Stimulated activated CD4-positive, alpha-beta T cell treated with anti-CD3 and anti-CD28 coated beads, Interleukin-12 subunit alpha, Interleukin-12 subunit beta, amount 100 ng/mL, for 48 hours (primary cell): ENCODE results near the gene TEAD1.
A peak's percentile ranks its signal among the peaks of the same experiment; 100 is the strongest.

ENCODE experiments used
- DNase-seq, 3 donors: peaks; one replicate each; pipeline ENCODE4 v3.0.0-alpha.2; 2020; ENCODE audit warnings: low read depth in 2 of 3, low spot score in 1 of 3

TEAD1 gene

DNA sequence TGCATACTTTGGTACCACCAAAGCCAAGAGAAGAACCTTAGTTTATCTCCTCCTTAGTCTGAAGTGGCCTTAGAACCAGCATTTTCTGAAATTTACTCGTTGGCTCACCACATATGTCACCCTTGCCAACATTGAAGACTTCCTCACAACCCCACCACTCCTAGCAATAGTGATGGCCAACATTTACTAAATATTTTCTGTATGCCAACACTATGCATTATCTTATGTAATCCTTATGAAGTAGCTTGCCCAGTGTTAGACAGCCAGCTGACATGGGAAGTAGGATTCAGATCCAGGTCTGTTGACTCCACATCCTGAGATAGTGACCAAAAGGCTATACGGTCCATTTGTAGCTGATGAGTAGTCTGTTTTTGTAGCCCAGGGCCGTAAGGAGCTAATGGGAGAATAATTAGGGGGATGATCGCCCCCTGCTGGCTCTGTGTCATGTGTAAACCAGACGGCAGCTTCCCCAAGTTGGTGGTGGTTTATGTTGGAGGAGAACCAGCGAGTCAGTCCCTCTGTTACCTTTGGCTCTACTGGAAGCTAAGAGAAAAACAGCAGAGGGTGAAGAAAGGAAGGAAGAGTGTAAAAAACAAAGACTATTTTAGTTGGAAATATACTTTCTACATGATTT, 214.4 kb downstream of the TEAD1 start:
- peak; percentile 24 to 54 (median 54) for DNase-seq

DNA sequence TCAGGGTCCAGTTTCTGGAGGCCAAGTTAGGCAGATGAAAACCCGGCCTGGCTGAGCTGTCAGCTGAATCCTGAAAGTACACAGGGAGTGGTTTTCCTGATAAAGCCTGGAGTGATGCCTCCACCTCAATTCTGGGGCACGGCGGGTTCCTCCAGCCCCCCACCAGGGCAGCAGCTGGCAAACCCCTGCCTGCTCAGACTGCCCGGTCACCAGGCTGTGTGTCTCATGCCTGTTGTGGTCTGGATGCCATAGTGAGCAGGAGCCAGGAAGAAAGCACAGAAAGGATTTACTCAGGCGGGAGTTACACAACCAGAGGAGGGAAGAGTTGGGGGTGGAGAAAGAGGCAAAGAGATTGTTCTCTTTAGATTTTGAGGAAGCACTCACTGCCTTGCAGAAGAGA, 215.0 kb downstream of the TEAD1 start:
- DNase-seq: no peak

DNA sequence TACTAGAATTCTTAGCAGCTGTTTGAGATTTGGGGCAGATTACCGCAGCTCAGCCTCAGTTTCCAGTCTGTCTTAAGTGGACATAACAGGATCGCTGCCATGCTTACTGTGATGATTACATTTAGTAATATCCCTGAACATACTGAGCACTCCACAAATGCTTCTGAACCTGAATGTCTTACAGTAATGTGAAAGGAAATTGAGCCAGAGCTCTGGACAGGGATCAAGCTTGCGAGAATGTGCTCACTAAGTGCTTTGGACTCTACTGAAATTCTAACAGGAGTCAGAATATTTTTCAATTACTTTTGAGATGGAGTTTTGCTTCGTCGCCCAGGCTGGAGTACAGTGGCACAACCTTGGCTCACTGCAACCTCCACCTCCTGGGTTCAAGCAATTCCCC, 216.3 kb downstream of the TEAD1 start:
- no peak for DNase-seq

DNA sequence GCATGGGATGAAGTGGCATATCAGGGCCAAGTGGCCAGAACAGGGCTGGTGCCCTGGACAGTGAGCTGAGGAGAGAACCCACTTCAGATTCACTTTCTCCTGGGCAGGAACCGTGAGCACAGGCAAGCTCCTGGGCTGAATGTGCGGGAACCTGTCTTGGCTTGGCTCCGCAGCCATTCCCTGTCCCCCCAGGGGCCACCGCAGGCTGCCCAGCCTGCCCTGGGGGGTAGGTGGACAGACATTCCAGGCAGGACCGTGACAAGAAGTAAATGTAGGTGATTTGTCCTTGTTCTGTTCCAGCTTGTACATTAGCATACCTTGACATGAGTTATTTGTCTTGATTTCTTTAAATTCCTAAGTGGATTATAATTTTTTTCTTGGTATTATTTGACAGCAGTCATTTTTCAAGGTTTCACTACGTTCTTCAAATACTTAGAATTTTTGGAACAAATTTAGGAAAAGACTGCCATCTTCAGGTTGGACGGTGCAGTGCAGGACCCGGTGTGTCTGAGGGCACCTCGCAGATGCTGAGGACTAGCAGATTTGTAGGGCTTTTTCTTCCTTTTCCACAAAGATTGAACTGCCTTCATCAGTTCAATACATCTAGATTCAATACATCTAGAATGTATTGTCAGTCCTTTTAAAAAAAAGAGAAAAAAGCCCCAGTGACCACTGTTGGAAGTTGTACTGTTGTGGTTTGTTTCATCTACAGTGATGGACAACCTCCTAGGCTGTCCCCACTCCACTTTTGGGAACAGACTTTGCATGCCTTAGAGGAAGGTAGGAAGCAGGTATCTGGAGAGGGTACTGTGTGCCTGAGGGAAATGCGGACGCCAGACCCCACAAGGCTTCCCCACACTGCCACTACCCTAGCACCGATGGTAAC, 219.8 kb downstream of the TEAD1 start:
- DNase-seq: peak; percentile 19 to 68 (median 22)

DNA sequence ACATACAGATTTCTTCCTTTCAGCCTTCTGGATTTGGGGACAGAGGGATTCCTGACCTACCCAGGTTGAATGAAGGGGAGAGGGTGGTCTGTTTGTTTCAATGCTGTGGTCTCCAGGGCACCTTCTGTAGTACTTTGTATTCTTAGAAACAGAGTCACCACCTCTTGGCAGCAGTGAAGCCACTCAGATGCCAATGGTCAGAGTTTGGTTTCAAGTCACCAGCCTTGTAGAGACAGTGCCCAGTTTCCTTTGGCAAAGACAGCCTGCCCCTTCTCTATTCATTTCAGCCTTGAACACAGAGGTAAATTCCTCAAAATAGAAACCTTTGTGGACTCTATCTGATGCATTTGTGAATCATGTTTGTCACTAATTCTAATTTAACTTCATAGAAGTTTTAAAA, 223.2 kb downstream of the TEAD1 start:
- DNase-seq: no peak

DNA sequence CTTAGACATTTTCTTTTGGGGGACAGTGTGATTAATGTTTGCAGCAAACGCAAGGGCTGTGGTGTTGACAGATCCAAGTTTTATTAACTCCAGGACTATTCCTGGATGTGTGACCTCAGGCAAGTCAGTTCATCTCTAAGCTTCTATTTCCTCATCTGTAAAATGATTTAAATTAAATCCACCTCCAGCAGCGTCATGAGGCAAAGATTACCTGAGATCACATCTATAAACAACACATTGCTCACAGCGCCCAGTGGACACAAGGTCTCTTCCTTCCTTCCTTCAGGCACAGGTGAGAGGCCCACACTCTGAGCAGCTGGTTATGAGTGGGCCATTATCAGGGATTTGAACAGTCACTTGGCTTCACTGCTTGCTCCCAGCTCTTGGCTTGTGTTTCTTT, 223.6 kb downstream of the TEAD1 start:
- DNase-seq: no peak

DNA sequence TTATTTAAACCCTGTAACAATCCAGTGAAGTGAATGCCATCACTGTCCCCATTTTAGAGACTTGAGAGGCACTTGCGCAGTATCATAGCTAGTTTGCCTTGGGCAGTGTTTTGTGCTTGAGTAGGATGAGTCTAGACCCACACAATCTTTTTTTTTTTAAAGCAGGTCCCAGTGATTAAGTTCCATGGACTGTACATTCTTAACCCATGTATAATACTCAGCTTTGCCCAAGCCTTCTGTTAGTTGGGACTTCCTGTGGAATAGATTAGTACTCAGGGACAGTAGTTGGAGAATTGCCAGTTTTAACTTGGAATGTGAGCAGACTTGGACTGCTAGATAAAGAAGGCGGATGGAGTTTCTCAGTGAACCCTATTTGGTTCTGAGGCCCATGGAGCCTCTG, 226.3 kb downstream of the TEAD1 start:
- no peak for DNase-seq

DNA sequence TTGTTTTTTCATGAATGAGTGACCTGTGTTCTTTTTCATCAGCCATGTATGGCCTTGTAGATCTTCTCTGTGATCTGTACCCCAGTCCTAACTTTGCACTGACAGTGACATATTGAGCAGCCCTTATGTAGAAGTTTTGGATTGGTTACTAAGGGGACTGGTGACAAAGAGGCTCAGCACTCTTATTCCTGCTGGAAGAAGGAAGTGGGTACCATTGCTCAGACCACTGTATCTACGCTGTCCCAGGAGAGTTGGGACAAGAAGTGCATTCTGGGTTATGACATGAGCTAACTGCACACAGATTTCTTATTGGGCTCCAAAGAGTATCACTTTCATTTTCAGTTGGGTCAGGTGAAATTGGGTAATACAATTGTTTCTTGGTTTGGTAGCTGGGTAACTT, 227.1 kb downstream of the TEAD1 start:
- DNase-seq: no peak

DNA sequence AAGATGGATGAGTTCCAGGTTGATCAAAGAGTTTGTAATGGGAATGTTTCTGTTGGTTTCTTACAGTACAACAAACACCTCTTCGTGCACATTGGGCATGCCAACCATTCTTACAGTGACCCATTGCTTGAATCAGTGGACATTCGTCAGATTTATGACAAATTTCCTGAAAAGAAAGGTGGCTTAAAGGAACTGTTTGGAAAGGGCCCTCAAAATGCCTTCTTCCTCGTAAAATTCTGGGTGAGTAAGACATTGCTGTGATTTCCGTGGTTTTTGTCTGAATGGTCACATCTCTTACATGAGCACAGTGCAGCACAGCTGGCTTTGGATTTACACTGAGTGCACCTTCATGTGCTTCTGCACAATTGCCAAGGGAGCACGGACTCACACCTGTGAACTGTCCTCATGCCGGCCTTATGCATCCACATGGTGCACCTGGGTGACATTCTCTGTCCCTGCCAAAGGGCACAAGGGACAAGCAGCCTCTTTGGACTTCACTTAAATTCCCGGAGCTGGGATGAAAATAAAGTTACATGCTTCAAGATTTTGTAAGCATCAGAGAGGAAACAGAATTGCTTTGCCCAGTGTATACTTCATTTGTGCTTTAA, 227.8 kb downstream of the TEAD1 start:
- no peak for DNase-seq

DNA sequence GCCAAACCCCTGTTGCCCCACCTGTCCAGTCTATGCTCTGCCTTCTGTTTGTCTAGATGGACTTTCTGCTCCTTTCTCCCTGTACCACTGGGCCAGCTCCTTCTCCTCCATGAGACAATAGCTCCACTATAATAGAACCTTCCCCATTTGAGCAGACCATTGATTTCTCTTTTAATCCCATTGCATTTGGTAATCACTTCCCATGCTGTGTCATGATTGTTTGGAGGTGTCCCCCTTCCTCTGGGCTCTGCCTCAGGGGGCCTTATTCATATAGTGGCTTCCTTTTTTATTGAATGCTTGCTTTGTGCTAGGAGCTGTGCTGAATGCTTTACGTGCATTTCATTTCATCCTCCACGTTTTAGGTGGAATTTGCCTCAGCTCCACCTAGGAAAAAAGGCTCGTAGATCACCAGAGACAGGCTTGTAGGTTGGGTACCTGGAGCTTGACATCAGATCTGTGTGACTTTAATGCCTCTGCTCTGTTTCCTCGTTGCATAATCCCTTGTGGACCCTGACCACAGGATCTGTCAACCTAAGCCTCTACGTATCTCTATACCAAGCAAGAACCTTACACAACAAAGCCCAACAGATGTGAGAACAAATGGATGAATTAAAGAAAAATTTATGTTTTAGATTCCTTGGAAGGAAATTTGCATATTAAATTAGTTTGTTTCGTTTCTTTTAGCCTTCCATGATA, 228.7 kb downstream of the TEAD1 start:
- DNase-seq: no peak

DNA sequence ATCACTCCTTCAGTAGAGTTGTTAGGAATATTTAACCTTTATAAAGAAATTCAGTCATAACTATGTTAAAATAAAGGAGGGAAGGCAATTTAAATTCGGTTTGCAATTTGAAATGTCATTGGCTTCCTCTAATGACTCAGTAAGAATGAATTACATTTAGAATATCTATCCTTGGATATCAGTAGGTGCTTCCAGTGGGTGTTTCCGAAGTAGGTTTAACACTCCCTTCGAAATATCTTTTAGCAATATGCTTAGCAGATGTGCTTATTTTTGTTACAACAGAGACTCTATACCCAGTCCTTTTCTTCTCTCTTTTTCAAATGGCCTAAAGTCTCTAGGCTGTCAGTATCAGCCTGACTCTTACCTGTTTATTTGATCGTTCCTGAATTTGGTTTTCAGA, 231.2 kb downstream of the TEAD1 start:
- no peak for DNase-seq

DNA sequence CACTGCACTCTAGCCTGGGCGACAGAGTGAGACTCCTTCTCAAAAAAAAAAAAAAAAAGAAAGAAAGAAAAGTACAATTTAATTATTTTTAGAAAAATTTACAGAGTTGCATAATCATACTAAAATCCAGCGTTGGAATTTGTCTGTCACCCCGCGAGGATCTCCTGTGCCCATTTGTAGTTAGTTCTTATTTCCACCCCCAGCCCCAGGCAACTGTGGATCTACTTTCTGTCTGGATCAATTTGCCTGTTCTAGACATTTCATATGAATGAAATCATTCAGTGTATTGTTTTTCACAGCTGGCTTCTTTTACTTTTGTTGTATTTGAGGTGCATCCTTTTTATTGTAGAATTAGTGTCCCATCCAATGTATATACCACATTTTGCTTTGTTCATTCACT, 232.3 kb downstream of the TEAD1 start:
- DNase-seq: no peak

DNA sequence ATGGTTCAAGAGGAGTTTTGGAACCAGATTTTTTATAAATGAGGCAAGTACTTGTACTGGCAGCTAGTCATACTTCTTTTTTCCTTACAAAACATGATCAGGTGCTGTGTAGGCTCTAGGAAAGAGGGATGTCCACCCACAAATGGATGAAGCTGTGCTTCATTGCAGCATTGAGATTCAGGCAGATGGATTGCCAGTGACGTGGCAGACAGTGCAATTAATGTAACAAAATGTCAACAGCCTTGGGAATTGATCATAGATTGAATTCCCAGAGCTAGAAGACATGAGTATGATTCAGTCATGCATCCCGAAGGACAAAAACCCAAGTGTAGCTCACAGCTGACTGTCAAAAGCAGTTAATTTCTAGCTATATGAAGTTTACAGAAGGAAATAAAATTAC, 235.7 kb downstream of the TEAD1 start:
- DNase-seq: no peak

DNA sequence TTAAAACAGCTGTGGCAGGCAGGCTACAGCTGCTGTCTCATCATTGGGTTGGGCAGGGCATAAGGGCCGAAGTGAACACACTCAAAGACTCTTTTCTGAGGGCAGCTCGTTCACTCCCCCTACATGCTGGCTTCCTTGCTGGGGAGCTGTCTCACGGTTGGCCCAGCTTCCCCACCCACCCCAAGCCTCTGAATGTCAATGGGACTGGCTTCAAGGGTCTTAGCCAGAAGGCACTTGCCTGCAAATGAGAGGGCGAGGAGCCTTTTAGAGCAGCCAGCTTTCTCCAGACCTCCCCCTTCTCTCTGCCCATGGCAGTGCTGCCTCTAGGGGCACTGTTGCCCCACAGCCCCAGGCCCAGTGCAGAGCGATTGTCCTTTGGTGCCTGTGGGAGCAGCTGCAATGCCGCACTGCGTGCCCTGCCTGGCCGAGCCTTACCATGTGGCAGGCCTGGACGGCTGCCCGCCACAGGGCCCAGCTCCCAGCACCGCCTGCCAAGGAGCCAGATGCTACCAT, 240.2 kb downstream of the TEAD1 start:
- DNase-seq: no peak

DNA sequence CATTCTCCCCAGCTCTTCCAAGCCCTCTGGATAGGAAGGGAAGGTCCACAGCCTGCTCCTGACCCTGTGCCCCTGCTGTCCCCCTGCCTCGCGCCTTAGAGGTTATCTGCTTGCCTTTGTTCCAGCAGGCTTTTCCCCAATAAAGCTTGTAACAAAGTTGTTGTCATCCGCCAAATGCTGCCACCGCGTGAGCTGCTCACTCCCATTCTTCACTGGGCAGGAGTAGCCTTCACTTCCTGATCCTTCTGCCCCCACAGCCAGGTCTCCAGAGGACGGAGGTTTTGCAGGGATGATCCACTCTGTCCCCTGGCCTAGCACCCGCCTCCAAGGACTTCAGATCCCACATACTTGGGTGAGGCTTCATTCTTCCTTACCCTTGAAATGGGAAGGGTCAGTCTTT, 240.9 kb downstream of the TEAD1 start:
- DNase-seq: no peak

DNA sequence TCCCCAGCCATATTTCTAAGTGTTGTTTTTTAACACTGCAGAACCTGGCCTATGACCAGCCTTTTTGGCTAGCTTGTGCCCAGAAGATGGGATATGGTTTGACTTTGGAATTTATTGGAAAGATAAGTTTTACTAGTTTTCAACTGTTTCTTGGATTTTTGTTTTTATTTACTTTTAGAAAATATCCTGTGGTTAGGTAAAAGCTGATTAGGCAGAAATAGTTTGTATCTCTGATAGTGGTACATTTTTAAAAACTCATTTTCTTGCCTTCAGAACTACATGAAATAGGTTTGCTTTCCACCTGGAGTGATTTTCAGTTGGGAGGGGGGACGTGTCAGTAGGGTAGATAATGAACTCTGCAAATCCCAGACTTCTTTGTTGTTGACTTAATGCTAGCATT, 243.6 kb downstream of the TEAD1 start:
- DNase-seq: no peak

DNA sequence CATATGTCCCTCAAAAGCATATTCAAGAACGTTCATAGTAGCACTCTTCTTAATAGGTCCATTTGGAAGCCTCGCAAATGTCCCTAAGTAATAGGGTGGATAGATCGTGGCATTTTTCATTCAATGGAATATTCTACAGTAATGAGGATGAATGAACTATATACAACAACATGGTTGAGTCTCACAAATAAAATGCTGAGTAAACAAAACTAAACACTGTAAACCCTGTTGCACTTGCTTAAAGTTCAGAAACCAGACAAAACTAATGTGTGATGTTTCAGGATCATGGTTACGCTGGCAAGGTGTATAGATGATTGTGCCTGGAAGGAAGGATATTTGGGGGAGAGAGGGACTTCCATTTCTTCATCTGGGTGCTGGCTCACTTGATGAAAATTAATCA, 244.4 kb downstream of the TEAD1 start:
- DNase-seq: no peak

DNA sequence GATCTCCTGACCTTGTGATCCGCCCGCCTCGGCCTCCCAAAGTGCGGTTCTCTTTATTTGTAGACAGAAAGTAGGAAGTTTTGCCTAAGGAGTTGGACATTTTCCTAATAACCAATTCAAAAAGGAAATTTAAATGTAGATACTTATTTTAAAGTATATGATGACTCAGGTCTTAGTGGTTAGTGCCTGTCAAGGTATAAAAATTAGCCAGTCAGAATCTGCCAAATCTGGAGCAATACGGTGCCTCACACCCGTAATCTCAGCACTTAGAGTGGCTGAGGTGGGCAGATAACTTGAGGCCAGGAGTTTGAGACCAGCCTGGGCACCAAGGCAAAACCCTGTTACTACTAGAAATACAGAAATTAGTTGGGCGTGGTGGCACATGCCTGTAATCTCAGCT, 248.2 kb downstream of the TEAD1 start:
- no peak for DNase-seq

DNA sequence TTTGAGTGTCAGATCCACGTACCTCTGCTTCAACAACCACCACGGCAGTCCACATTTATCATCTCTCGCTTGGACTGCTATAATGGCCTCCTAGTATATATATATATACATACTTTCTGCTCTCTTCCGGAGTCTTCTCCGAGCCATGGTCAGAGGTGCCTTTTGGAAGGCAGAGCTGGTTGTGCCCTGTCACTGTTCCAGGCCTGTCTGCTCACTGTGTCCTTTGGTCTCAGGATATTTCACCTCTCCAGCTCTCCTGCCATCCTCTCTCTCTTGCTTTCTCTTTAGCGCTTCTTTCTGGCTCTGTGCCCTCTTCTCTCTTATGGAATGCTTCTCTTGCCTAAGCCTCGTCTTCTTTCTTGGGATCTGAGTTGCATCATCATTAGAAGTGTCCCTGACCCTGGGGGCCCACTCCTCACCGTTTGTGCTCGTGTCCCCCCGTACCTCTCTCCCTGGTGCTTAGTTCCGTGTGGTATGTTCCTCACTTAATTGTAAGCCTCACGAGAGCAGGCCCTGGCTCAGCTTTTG, 248.8 kb downstream of the TEAD1 start:
- no peak for DNase-seq

DNA sequence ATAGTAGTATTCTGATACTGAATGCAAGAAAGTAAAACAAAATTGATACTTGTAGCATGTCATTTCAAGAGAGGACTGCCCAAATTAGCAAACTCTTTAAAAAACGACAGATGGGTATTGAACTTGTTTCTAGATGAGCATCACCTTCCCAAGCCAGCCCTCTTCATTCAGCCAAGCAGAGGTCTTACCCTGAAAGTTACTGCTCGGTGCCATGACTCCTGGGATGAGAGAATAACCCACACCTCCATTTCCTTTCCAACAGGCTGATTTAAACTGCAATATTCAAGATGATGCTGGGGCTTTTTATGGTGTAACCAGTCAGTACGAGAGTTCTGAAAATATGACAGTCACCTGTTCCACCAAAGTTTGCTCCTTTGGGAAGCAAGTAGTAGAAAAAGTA, 250.4 kb downstream of the TEAD1 start:
- DNase-seq: no peak

DNA sequence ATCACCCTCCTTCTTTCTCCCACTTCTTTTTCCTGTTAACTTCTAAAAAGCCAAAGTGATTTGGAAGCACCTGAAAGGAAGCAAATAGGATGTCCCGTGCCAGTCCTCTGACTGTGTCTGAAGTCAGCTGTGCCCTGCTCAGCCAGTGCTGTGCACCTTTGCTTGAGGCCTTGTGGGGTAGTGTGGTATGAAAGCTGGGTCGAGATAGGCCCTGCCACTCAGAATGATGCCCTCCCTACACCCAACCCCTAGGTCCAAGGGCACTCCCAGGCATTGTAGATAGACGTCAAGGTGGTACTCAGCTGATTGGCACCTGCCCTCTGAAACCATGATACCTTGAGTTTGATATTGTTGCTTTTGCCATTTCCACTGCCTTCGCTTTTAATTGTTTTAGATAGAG, 251.3 kb downstream of the TEAD1 start:
- DNase-seq: no peak
